WTC11 (cell line): ENCODE data around the gene NUP214. TPM values are rescaled to one million over a fixed set of nuclear protein-coding genes. Genes with fewer than 3 reads are reported as not detected.

Experiments used
- ATAC-seq: fragments of 200-7000 bp; cut with Tn5 transposase; 2 replicates; pipeline ENCODE4 v1.10.0; 2021; ENCODE audit warnings: mild to moderate bottlenecking, moderate library complexity
- CTCF ChIA-PET: fragments of 300-600 bp; sonication (Branson Sonifier 250); formaldehyde crosslinking; loops from one replicate; lab custom pipeline; 2021; ENCODE audit warnings: antibody characterized with exemption; lab: Charles Lee
- POLR2A ChIA-PET: fragments of 350-600 bp; sonication (Branson Sonifier 250); formaldehyde crosslinking; loops from one replicate; lab custom pipeline; 2021; ENCODE audit warnings: antibody characterized with exemption; lab: Charles Lee
- DNase-seq: peaks from one replicate; pipeline ENCODE4 v3.0.0; 2021; ENCODE audit warnings: low spot score
- H3K27ac Mint-ChIP-seq: 2 replicates; pipeline ENCODE4 v1.8.0; 2021; ENCODE audit warnings: mixed read lengths
- H3K27me3 Mint-ChIP-seq: 2 replicates; pipeline ENCODE4 v1.8.0; 2021; ENCODE audit warnings: low read depth, mild to moderate bottlenecking, moderate library complexity, mixed read lengths
- H3K36me3 Mint-ChIP-seq: 2 replicates; pipeline ENCODE4 v1.8.0; 2021; ENCODE audit warnings: mixed read lengths
- H3K4me1 Mint-ChIP-seq: 2 replicates; pipeline ENCODE4 v1.8.0; 2022; ENCODE audit warnings: mixed read lengths
- H3K4me3 Mint-ChIP-seq: 2 replicates; pipeline ENCODE4 v1.8.0; 2021; ENCODE audit warnings: mild to moderate bottlenecking, moderate library complexity, mixed read lengths
- H3K9me3 Mint-ChIP-seq: 2 replicates; pipeline ENCODE4 v1.8.0; 2021; ENCODE audit warnings: mixed read lengths
- GRHL2 ChIP-seq: fragments of 250-450 bp; sonication (Bioruptor Pico); IDR thresholded peaks from 2 replicates; pipeline ENCODE4 v1.8.0; 2022; ENCODE audit warnings: mild to moderate bottlenecking, moderate library complexity; ENCODE audit not compliant: insufficient replicate concordance, severe bottlenecking
- NR2C2 ChIP-seq: sonication (generic); formaldehyde crosslinking; IDR thresholded peaks from 2 replicates; pipeline ENCODE4 v1.8.0; 2022; ENCODE audit warnings: mild to moderate bottlenecking, missing genetic modification reagents
- RELA ChIP-seq: sonication (generic); formaldehyde crosslinking; IDR thresholded peaks from 2 replicates; pipeline ENCODE4 v1.8.1; 2022; ENCODE audit warnings: missing genetic modification reagents, mild to moderate bottlenecking, borderline replicate concordance
- ZNF232 ChIP-seq: sonication (generic); formaldehyde crosslinking; IDR thresholded peaks from 2 replicates; pipeline ENCODE4 v1.8.0; 2022; ENCODE audit warnings: mild to moderate bottlenecking, missing genetic modification reagents
- ZNF263 ChIP-seq: sonication (generic); formaldehyde crosslinking; IDR thresholded peaks from 2 replicates; pipeline ENCODE4 v1.8.1; 2022; ENCODE audit warnings: low read depth, mild to moderate bottlenecking, moderate library complexity, missing genetic modification reagents
- ZNF423 ChIP-seq: fragments of 250-450 bp; sonication (Bioruptor Pico); IDR thresholded peaks from 2 replicates; pipeline ENCODE4 v2.1.2; 2022; ENCODE audit warnings: mild to moderate bottlenecking, moderate library complexity
- total RNA-seq: library from RNA; stranded (reverse); gene quantifications from 3 replicates; pipeline ENCODE4 v1.2.3, GENCODE V29; 2021
- TF ChIP-seq, protein P1 (sequence below): sonication (generic); formaldehyde crosslinking; IDR thresholded peaks from 2 replicates; pipeline ENCODE4 v1.8.1; 2022; ENCODE audit warnings: mild to moderate bottlenecking, moderate library complexity, missing genetic modification reagents
- TF ChIP-seq, protein P2 (sequence below): sonication (generic); formaldehyde crosslinking; IDR thresholded peaks from 2 replicates; pipeline ENCODE4 v1.8.1; 2022; ENCODE audit warnings: low read depth, mild to moderate bottlenecking, moderate library complexity, missing genetic modification reagents, borderline replicate concordance
- TF ChIP-seq, protein P3 (sequence below): fragments of 250-450 bp; sonication (Bioruptor Pico); conservative IDR thresholded peaks from 2 replicates; pipeline ENCODE4 v1.9.0; 2021; ENCODE audit warnings: mild to moderate bottlenecking
- TF ChIP-seq, protein P4 (sequence below): sonication (generic); formaldehyde crosslinking; conservative IDR thresholded peaks from 2 replicates; pipeline ENCODE4 v1.8.1; 2022; ENCODE audit warnings: mild to moderate bottlenecking, missing genetic modification reagents
- TF ChIP-seq, protein P5 (sequence below): sonication (generic); formaldehyde crosslinking; IDR thresholded peaks from 2 replicates; pipeline ENCODE4 v1.8.1; 2022; ENCODE audit warnings: low read depth, missing genetic modification reagents, borderline replicate concordance
- TF ChIP-seq, protein P6 (sequence below): fragments of 250-450 bp; sonication (Bioruptor Pico); IDR thresholded peaks from 2 replicates; pipeline ENCODE4 v1.9.0; 2021; ENCODE audit warnings: moderate library complexity, mild to moderate bottlenecking, inconsistent platforms, borderline replicate concordance
- TF ChIP-seq, protein P7 (sequence below): sonication (generic); formaldehyde crosslinking; conservative IDR thresholded peaks from 2 replicates; pipeline ENCODE4 v1.8.1; 2023; ENCODE audit warnings: mild to moderate bottlenecking, low read depth, missing genetic modification reagents, moderate library complexity
- TF ChIP-seq, protein P8 (sequence below): sonication (generic); formaldehyde crosslinking; IDR thresholded peaks from 2 replicates; pipeline ENCODE4 v1.8.1; 2023; ENCODE audit warnings: mild to moderate bottlenecking, missing genetic modification reagents, moderate library complexity

NUP214 gene
- total RNA-seq, 1 experiment from 2014 or later: 41.8 TPM

DNA sequence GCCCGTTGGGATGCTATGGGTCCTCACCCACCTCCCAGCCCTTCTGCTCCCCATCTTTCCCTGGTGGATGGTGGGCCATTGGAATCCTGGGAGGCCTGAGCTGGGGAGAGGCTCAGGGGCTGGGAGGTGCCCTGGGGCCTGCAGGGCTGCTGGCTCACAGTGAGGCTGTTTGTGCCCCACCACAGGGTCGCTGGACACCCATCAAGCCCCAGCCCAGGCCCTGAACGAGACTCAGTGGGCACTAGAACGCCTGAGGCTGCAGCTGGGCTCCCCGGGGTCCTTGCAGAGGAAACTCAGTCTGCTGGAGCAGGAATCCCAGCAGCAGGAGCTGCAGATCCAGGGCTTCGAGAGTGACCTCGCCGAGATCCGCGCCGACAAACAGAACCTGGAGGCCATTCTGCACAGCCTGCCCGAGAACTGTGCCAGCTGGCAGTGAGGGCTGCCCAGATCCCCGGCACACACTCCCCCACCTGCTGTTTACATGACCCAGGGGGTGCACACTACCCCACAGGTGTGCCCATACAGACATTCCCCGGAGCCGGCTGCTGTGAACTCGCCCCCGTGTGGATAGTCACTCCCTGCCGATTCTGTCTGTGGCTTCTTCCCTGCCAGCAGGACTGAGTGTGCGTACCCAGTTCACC is 33.9 kb upstream of the NUP214 start (continued):
- no peak for TF ChIP-seq ZNF232 (CRISPR knock-in tag)
- no peak for TF ChIP-seq ZNF423
- TF ChIP-seq, protein P1, sequence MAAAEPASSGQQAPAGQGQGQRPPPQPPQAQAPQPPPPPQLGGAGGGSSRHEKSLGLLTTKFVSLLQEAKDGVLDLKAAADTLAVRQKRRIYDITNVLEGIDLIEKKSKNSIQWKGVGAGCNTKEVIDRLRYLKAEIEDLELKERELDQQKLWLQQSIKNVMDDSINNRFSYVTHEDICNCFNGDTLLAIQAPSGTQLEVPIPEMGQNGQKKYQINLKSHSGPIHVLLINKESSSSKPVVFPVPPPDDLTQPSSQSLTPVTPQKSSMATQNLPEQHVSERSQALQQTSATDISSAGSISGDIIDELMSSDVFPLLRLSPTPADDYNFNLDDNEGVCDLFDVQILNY (CRISPR knock-in tag): no peak
- no peak for TF ChIP-seq ZNF263 (CRISPR knock-in tag)
- TF ChIP-seq, protein P2, sequence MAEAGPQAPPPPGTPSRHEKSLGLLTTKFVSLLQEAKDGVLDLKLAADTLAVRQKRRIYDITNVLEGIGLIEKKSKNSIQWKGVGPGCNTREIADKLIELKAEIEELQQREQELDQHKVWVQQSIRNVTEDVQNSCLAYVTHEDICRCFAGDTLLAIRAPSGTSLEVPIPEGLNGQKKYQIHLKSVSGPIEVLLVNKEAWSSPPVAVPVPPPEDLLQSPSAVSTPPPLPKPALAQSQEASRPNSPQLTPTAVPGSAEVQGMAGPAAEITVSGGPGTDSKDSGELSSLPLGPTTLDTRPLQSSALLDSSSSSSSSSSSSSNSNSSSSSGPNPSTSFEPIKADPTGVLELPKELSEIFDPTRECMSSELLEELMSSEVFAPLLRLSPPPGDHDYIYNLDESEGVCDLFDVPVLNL (CRISPR knock-in tag): no peak
- TF ChIP-seq, protein P3, sequence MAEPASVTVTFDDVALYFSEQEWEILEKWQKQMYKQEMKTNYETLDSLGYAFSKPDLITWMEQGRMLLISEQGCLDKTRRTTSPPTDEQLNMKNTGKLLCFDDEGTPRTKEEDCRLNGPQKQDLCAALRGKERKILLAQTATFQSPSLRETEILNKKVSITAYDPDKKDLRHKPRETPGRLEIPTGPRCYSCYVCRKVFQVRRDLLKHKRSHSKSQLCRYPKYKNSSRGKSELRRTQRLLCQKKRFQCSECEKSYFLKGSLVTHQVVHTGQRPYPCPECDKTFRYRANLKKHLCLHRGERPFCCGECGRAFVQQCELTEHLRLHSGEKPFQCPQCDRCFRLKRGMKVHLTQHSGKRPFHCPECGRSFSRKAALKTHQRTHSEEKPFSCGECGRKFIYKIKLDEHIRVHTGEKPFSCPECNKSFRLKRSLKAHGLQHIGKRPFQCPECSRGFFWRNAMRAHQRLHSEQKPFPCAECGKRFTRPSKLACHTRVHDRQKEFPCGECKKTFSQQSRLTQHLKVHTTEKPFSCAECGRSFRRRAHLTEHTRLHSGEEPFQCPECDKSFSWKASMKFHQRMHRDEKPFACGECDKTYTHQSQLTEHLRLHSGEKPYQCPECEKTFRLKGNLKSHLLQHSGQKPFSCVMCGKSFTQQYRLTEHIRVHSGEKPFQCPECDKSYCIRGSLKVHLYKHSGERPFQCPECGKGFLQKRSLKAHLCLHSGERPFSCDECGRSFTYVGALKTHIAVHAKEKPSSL: no peak
- TF ChIP-seq, protein P4, sequence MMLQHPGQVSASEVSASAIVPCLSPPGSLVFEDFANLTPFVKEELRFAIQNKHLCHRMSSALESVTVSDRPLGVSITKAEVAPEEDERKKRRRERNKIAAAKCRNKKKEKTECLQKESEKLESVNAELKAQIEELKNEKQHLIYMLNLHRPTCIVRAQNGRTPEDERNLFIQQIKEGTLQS (CRISPR knock-in tag): no peak
- TF ChIP-seq NR2C2 (CRISPR knock-in tag): no peak
- TF ChIP-seq, protein P5, sequence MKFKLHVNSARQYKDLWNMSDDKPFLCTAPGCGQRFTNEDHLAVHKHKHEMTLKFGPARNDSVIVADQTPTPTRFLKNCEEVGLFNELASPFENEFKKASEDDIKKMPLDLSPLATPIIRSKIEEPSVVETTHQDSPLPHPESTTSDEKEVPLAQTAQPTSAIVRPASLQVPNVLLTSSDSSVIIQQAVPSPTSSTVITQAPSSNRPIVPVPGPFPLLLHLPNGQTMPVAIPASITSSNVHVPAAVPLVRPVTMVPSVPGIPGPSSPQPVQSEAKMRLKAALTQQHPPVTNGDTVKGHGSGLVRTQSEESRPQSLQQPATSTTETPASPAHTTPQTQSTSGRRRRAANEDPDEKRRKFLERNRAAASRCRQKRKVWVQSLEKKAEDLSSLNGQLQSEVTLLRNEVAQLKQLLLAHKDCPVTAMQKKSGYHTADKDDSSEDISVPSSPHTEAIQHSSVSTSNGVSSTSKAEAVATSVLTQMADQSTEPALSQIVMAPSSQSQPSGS: no peak
- no peak for TF ChIP-seq GRHL2 (CRISPR knock-in tag)

DNA sequence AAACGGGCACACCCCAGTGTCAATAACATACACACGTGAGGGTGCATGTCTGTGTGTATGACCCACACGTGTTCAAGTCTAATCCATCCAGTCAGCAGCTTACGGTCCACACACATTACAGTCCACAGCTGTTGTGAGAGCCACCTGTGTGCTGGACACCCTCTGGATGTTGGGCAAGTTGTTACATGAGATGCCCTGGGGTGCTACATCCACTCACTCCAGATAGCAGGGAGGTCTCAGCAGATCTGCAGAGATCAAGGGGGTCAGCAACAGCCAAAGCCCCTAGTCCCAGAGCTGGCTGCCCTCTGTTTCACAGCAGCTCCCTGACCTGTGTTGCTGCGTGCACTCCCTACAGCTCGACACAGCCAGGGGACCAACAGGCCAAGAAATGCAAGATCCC is 33.4 kb upstream of the NUP214 start:
- peaks cover 11% of the 10 kb centered on the region for H3K4me1 Mint-ChIP-seq
- TF ChIP-seq RELA (CRISPR knock-in tag): no peak
- TF ChIP-seq, protein P6, sequence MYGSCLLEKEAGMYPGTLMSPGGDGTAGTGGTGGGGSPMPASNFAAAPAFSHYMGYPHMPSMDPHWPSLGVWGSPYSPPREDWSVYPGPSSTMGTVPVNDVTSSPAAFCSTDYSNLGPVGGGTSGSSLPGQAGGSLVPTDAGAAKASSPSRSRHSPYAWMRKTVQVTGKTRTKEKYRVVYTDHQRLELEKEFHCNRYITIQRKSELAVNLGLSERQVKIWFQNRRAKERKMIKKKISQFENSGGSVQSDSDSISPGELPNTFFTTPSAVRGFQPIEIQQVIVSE (CRISPR knock-in tag): no peak
- TF ChIP-seq, protein P7, sequence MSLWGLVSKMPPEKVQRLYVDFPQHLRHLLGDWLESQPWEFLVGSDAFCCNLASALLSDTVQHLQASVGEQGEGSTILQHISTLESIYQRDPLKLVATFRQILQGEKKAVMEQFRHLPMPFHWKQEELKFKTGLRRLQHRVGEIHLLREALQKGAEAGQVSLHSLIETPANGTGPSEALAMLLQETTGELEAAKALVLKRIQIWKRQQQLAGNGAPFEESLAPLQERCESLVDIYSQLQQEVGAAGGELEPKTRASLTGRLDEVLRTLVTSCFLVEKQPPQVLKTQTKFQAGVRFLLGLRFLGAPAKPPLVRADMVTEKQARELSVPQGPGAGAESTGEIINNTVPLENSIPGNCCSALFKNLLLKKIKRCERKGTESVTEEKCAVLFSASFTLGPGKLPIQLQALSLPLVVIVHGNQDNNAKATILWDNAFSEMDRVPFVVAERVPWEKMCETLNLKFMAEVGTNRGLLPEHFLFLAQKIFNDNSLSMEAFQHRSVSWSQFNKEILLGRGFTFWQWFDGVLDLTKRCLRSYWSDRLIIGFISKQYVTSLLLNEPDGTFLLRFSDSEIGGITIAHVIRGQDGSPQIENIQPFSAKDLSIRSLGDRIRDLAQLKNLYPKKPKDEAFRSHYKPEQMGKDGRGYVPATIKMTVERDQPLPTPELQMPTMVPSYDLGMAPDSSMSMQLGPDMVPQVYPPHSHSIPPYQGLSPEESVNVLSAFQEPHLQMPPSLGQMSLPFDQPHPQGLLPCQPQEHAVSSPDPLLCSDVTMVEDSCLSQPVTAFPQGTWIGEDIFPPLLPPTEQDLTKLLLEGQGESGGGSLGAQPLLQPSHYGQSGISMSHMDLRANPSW (CRISPR knock-in tag): no peak
- TF ChIP-seq, protein P8, sequence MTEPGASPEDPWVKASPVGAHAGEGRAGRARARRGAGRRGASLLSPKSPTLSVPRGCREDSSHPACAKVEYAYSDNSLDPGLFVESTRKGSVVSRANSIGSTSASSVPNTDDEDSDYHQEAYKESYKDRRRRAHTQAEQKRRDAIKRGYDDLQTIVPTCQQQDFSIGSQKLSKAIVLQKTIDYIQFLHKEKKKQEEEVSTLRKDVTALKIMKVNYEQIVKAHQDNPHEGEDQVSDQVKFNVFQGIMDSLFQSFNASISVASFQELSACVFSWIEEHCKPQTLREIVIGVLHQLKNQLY (CRISPR knock-in tag): no peak
- DNase-seq: no peak
- H3K27me3 Mint-ChIP-seq: peaks cover 6% of the 10 kb centered on the region
- H3K4me3 Mint-ChIP-seq: no peak overlapping the region
- peak overlapping the region; percentile 54; the same call in 1 of the 2 replicates for H3K27ac Mint-ChIP-seq
- POLR2A ChIA-PET: interaction anchor here (1.2 kb wide), 1 partner anchor 17 kb away, joined by 3 read pairs; no protein-coding TSS in a partner anchor
- H3K9me3 Mint-ChIP-seq: no peaks in the 10 kb centered on the region
- CTCF ChIA-PET: no interaction called here
- H3K36me3 Mint-ChIP-seq: no peaks in the 10 kb centered on the region
- ATAC-seq: no peak
